HCT116 (cell line): ENCODE data around the gene WLS. TPM values are rescaled to one million over a fixed set of nuclear protein-coding genes. Genes with fewer than 3 reads are reported as not detected.

Source experiments
- ATAC-seq: fragments of 200-7000 bp; cut with Tn5 transposase; 2 replicates; pipeline ENCODE4 v1.9.1; 2020; ENCODE audit warnings: mild to moderate bottlenecking, moderate library complexity
- BruUV-seq: library from RNA; stranded (reverse); fragments of 400-500 nt; replicated peaks from 2 replicates; lab custom pipeline; 2021; lab: Mats Ljungman, UMichigan
- CTCF ChIA-PET: fragments of 300-600 bp; sonication (Branson Sonifier 250); formaldehyde crosslinking; loops from one replicate; lab custom pipeline; 2021; ENCODE audit warnings: antibody characterized with exemption; lab: Charles Lee
- POLR2A ChIA-PET: fragments of 300-600, 350-600 bp; sonication (Branson Sonifier 250); formaldehyde crosslinking; loops from one replicate; lab custom pipeline; 2021; ENCODE audit warnings: antibody characterized with exemption; lab: Charles Lee
- RAD21 ChIA-PET, 2 experiments: fragments of 300-600 bp; sonication (Branson Sonifier 250); formaldehyde crosslinking; loops; one replicate each; lab custom pipeline; 2023; ENCODE audit warnings: low total read pairs in 2 of 2; ENCODE audit not compliant: uncharacterized antibody in 2 of 2, unreplicated experiment in 2 of 2, low non-redundant PET in 1 of 2; lab: Charles Lee
- DNase-seq: peaks from one replicate; pipeline ENCODE4 v3.0.0-alpha.2; 2010; ENCODE audit warnings: low read depth, low spot score
- H2AFZ ChIP-seq: fragments of 200-600 bp; shearing (Covaris generic), sonication (generic); 2 replicates; pipeline ENCODE4 v1.6.1; 2017; ENCODE audit warnings: low read depth, mixed run types, mixed read lengths, antibody characterized with exemption, low read length; ENCODE audit not compliant: poor library complexity, severe bottlenecking
- H3K27ac ChIP-seq: 2 replicates; pipeline ENCODE4 v1.5.1; 2012; ENCODE audit warnings: low read depth, low read length
- H3K27me3 ChIP-seq: fragments of 200-600 bp; sonication (generic); 2 replicates; pipeline ENCODE4 v1.6.1; 2016; ENCODE audit warnings: mixed run types, low read length, mixed read lengths; ENCODE audit not compliant: insufficient read depth
- H3K36me3 ChIP-seq, 2 experiments: fragments of 200-500 bp in 1 of 2; fragments of 200-600 bp in 1 of 2; sonication (Bioruptor generic) in 1 of 2; sonication (generic) in 1 of 2; 2 replicates each; pipeline versions ENCODE4 v1.5.1 to v1.6.1; 2014 to 2016; ENCODE audit warnings: low read length in 2 of 2, inconsistent platforms in 1 of 2, mixed read lengths in 1 of 2, mixed run types in 1 of 2; ENCODE audit not compliant: insufficient read depth in 2 of 2, control insufficient read depth in 1 of 2
- H3K4me1 ChIP-seq, 2 experiments: fragments of 200-600 bp in 1 of 2; sonication (generic) in 1 of 2; 2 replicates each; pipeline versions ENCODE4 v1.5.1 to v1.6.1; 2012 to 2017; ENCODE audit warnings: low read length in 2 of 2, inconsistent platforms in 1 of 2, mild to moderate bottlenecking in 1 of 2, mixed read lengths in 1 of 2, mixed run types in 1 of 2, moderate library complexity in 1 of 2; ENCODE audit not compliant: insufficient read depth in 2 of 2, control insufficient read depth in 1 of 2
- H3K4me2 ChIP-seq: fragments of 200-600 bp; sonication (generic); 2 replicates; pipeline ENCODE4 v1.6.1; 2017; ENCODE audit warnings: mixed run types, low read length, mixed read lengths
- H3K4me3 ChIP-seq, 2 experiments: fragments of 200-600 bp in 1 of 2; sonication (generic) in 1 of 2; replicated peaks in 1 of 2; 2 replicates each; pipeline ENCODE4 v1.5.1; 2011 to 2016; ENCODE audit warnings: low read length in 2 of 2, control low read depth in 1 of 2, low read depth in 1 of 2, mild to moderate bottlenecking in 1 of 2, mixed read lengths in 1 of 2, mixed run types in 1 of 2
- H3K79me2 ChIP-seq: fragments of 200-600 bp; sonication (generic); 2 replicates; pipeline ENCODE4 v1.6.1; 2017; ENCODE audit warnings: mild to moderate bottlenecking, mixed run types, low read length, moderate library complexity, mixed read lengths; ENCODE audit not compliant: insufficient read depth
- H3K9ac ChIP-seq: fragments of 200-600 bp; sonication (generic); 2 replicates; pipeline ENCODE4 v1.6.1; 2016; ENCODE audit warnings: low read length, mixed read lengths
- H3K9me2 ChIP-seq: fragments of 200-600 bp; sonication (generic), shearing (Covaris generic); 2 replicates; pipeline ENCODE4 v1.6.1; 2017; ENCODE audit warnings: mixed run types, mild to moderate bottlenecking, moderate library complexity; ENCODE audit not compliant: insufficient read depth
- H3K9me3 ChIP-seq, 2 experiments: fragments of 200-500 bp in 1 of 2; fragments of 200-600 bp in 1 of 2; sonication (Bioruptor generic) in 1 of 2; sonication (generic) in 1 of 2; 2 replicates each; pipeline ENCODE4 v1.6.1; 2014 to 2017; ENCODE audit warnings: low read length in 2 of 2, mixed read lengths in 2 of 2, inconsistent platforms in 1 of 2, low read depth in 1 of 2, mild to moderate bottlenecking in 1 of 2, mixed run types in 1 of 2, moderate library complexity in 1 of 2; ENCODE audit not compliant: control insufficient read depth in 1 of 2, insufficient read depth in 1 of 2
- H4K20me1 ChIP-seq: fragments of 200-600 bp; sonication (generic), shearing (Covaris generic); 2 replicates; pipeline ENCODE4 v1.6.1; 2017; ENCODE audit warnings: mixed run types, mild to moderate bottlenecking, moderate library complexity; ENCODE audit not compliant: insufficient read depth
- ATF3 ChIP-seq: IDR thresholded peaks from 2 replicates; pipeline ENCODE4 v1.6.1; 2012
- CEBPB ChIP-seq: IDR thresholded peaks from 2 replicates; pipeline ENCODE4 v1.6.1; 2012; ENCODE audit warnings: low read depth
- EGR1 ChIP-seq: IDR thresholded peaks from 2 replicates; pipeline ENCODE4 v1.6.1; 2012; ENCODE audit warnings: low read depth
- POLR2A ChIP-seq: IDR thresholded peaks from 2 replicates; pipeline ENCODE4 v1.7.0; 2011; ENCODE audit warnings: borderline replicate concordance; ENCODE audit not compliant: insufficient read depth, insufficient read length; ENCODE audit errors: extremely low read depth
- RAD21 ChIP-seq: IDR thresholded peaks from 2 replicates; pipeline ENCODE4 v1.6.1; 2012; ENCODE audit warnings: low read depth, mild to moderate bottlenecking
- SIN3A ChIP-seq: IDR thresholded peaks from 2 replicates; pipeline ENCODE4 v1.6.1; 2012; ENCODE audit warnings: low read depth
- TCF7L2 ChIP-seq: IDR thresholded peaks from 2 replicates; pipeline ENCODE4 v1.7.0; 2011; ENCODE audit warnings: borderline replicate concordance, inconsistent platforms; ENCODE audit not compliant: insufficient read depth, insufficient read length; ENCODE audit errors: extremely low read depth
- intact Hi-C: fragments of 100-400 bp; cut with micrococcal nuclease; formaldehyde crosslinking; loops from 2 replicates; pipeline ENCODE4 v1.10.0; 2022
- total RNA-seq: library from RNA; stranded (reverse); gene quantifications from one replicate; pipeline ENCODE4 v1.2.1, GENCODE V29; 2021; ENCODE audit not compliant: unreplicated experiment
- TF ChIP-seq, protein P1 (sequence below), 3 experiments: fragments of 200-600 bp in 1 of 3; sonication (generic) in 1 of 3; IDR thresholded peaks in 2 of 3; conservative IDR thresholded peaks in 1 of 3; 2 replicates each; pipeline ENCODE4 v1.5.1; 2012 to 2017; ENCODE audit warnings: low read depth in 2 of 3, low read length in 2 of 3, antibody characterized with exemption in 1 of 3, borderline replicate concordance in 1 of 3, control low read depth in 1 of 3, mild to moderate bottlenecking in 1 of 3, mixed read lengths in 1 of 3, mixed run types in 1 of 3, moderate library complexity in 1 of 3; ENCODE audit not compliant: insufficient read depth in 1 of 3
- TF ChIP-seq, protein P2 (sequence below): IDR thresholded peaks from 2 replicates; pipeline ENCODE4 v1.6.1; 2011; ENCODE audit warnings: mild to moderate bottlenecking, low read length, moderate library complexity; ENCODE audit not compliant: insufficient replicate concordance; ENCODE audit errors: extremely low read depth

The WLS gene
- total RNA-seq, 1 experiment from 2014 or later, result 38.0 TPM

- no peaks in the 10 kb centered on the region for H3K9me2 ChIP-seq
- peak; percentile 32 for DNase-seq
- no peaks in the 10 kb centered on the region for H3K79me2 ChIP-seq
- H3K4me1 ChIP-seq, result peaks cover 0 to 36% of the 10 kb centered on the region in 2 experiments; a peak in 2 of 4 replicates
- peak; percentile 37; the same call in 1 of the 2 replicates for TF ChIP-seq CEBPB
- no peak for TF ChIP-seq EGR1
- TF ChIP-seq, protein P1, sequence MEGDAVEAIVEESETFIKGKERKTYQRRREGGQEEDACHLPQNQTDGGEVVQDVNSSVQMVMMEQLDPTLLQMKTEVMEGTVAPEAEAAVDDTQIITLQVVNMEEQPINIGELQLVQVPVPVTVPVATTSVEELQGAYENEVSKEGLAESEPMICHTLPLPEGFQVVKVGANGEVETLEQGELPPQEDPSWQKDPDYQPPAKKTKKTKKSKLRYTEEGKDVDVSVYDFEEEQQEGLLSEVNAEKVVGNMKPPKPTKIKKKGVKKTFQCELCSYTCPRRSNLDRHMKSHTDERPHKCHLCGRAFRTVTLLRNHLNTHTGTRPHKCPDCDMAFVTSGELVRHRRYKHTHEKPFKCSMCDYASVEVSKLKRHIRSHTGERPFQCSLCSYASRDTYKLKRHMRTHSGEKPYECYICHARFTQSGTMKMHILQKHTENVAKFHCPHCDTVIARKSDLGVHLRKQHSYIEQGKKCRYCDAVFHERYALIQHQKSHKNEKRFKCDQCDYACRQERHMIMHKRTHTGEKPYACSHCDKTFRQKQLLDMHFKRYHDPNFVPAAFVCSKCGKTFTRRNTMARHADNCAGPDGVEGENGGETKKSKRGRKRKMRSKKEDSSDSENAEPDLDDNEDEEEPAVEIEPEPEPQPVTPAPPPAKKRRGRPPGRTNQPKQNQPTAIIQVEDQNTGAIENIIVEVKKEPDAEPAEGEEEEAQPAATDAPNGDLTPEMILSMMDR (IDR thresholded peaks at IDR 0.05 in 2 of 3, conservative IDR thresholded peaks at IDR 0.05 in 1 of 3; ENCODE audit: borderline replicate concordance in 1 of 3, insufficient read depth in 1 of 3, low read depth in 2 of 3, low read length in 2 of 3), result peak; percentile 78 to 88 (median 85)
- TF ChIP-seq, protein P2, sequence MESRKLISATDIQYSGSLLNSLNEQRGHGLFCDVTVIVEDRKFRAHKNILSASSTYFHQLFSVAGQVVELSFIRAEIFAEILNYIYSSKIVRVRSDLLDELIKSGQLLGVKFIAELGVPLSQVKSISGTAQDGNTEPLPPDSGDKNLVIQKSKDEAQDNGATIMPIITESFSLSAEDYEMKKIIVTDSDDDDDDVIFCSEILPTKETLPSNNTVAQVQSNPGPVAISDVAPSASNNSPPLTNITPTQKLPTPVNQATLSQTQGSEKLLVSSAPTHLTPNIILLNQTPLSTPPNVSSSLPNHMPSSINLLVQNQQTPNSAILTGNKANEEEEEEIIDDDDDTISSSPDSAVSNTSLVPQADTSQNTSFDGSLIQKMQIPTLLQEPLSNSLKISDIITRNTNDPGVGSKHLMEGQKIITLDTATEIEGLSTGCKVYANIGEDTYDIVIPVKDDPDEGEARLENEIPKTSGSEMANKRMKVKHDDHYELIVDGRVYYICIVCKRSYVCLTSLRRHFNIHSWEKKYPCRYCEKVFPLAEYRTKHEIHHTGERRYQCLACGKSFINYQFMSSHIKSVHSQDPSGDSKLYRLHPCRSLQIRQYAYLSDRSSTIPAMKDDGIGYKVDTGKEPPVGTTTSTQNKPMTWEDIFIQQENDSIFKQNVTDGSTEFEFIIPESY, result no peak
- TF ChIP-seq ATF3, result no peak
- no peak for TF ChIP-seq SIN3A
- TF ChIP-seq TCF7L2, result no peak
- peak; percentile 93 for TF ChIP-seq RAD21
- no peak for TF ChIP-seq POLR2A
- TF ChIP-seq, all 23 proteins: peak for 3
- no peak overlapping the region for H3K4me3 ChIP-seq
- peak overlapping the region; percentile 20 for H3K4me2 ChIP-seq
- no peaks in the 10 kb centered on the region for H3K36me3 ChIP-seq
- no peak overlapping the region for H3K9ac ChIP-seq
- peak; percentile 32 for ATAC-seq
- RAD21 ChIA-PET, result interaction anchor here (1.0 to 2.8 kb wide), 2 partner anchors 204 to 226 kb away, joined by 3 to 12 read pairs; no protein-coding TSS in a partner anchor
- no peaks in the 10 kb centered on the region for H3K9me3 ChIP-seq
- H3K27me3 ChIP-seq, result no peaks in the 10 kb centered on the region
- no TSS peak for BruUV-seq
- no peaks in the 10 kb centered on the region for H4K20me1 ChIP-seq
- POLR2A ChIA-PET, result interaction anchor here (1.3 kb wide), 1 partner anchor 279 kb away, joined by 4 read pairs; no protein-coding TSS in a partner anchor
- CTCF ChIA-PET, result interaction anchor here (0.6 to 7.4 kb wide), 7 partner anchors 227 to 584 kb away, joined by 3 to 144 read pairs (median 4); partner anchors contain the start of gene GADD45A
- intact Hi-C loops, result loop anchor here (1.0 to 2.0 kb wide), 2 partner anchors 226 to 1620 kb away; no protein-coding TSS in a partner anchor
- no peak overlapping the region for H2AFZ ChIP-seq
- H3K27ac ChIP-seq, result no peak overlapping the region
Measured at GRCh38 chr1:68116643-68117235, 115.6 kb downstream of the WLS start.
